GM19099 (cell line): ENCODE results near the gene CCNH.

Experiments used
- POLR2A ChIP-seq: IDR thresholded peaks from 3 replicates; pipeline ENCODE4 v1.6.1; 2011; ENCODE audit warnings: low read depth; ENCODE audit not compliant: insufficient read length; ENCODE audit errors: extremely low read depth

The CCNH gene

GRCh38 chr5:87347272-87347671 lies 65.5 kb downstream of the CCNH start:
- TF ChIP-seq POLR2A: no peak
